Spleen (tissue), 7 donors: ENCODE results near the gene CRYAB.

Experiments
- POLR2A ChIP-seq, 3 donors: fragments of 450-650 bp; IDR thresholded peaks; one replicate each; pipeline ENCODE4 v1.5.1; 2017; ENCODE audit warnings: antibody characterized with exemption in 3 of 3, mild to moderate bottlenecking in 1 of 3
- TF ChIP-seq, protein P1 (sequence below), 11 experiments: fragments of 200-600 bp in 7 of 11; fragments of 450-650 bp in 4 of 11; sonication (generic) in 4 of 11; IDR thresholded peaks in 8 of 11; conservative IDR thresholded peaks in 3 of 11; 1 replicate in 7 of 11; 2 replicates in 4 of 11; pipeline versions ENCODE4 v1.4.0 to v1.8.0; 2016 to 2021; ENCODE audit warnings: antibody characterized with exemption in 11 of 11, inconsistent platforms in 4 of 11, mild to moderate bottlenecking in 1 of 11
- donor health status: DM: no; HTN: no; CAD: no; lungs with moderate emphysema.
- donor health status: DM: no; HTN: no; CAD: no.
- donor health status: DM: no; HTN: no; CAD: no.

DNA sequence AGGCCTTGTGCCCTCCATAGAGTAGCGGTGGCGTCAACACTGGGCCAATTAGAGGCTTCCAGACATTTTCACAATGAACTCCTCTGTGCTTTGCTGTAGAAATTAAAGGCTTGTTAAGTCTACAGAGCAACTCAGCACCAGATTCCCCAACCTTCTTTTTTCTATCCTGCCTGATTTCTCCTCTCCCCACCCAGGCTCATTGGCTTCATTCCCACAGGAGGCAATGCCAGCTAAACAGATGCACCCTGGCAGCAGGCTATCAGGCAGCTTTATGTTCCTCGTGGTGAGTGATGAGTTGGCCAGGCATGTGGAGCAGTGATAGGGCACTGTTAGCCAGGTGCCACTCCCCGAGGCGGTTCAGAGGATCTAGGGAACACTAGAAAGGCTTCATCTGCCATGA, 30.4 kb upstream of the CRYAB start:
- TF ChIP-seq, protein P1, sequence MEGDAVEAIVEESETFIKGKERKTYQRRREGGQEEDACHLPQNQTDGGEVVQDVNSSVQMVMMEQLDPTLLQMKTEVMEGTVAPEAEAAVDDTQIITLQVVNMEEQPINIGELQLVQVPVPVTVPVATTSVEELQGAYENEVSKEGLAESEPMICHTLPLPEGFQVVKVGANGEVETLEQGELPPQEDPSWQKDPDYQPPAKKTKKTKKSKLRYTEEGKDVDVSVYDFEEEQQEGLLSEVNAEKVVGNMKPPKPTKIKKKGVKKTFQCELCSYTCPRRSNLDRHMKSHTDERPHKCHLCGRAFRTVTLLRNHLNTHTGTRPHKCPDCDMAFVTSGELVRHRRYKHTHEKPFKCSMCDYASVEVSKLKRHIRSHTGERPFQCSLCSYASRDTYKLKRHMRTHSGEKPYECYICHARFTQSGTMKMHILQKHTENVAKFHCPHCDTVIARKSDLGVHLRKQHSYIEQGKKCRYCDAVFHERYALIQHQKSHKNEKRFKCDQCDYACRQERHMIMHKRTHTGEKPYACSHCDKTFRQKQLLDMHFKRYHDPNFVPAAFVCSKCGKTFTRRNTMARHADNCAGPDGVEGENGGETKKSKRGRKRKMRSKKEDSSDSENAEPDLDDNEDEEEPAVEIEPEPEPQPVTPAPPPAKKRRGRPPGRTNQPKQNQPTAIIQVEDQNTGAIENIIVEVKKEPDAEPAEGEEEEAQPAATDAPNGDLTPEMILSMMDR (IDR thresholded peaks at IDR 0.05 in 8 of 11, conservative IDR thresholded peaks at IDR 0.05 in 3 of 11), result no peak
- no peak for TF ChIP-seq POLR2A (IDR thresholded peaks at IDR 0.05)
